ENCODE measurements around the gene IL17B. TPM values are rescaled to one million over a fixed set of nuclear protein-coding genes. Genes with fewer than 3 reads are reported as not detected.

The IL17B gene
- total and polyA plus RNA-seq, 2 of the 13 experiments (the other 11 are each of a cell fraction or from before 2014, with no cell fraction given) = 0.29 to 2.6 TPM

DNA sequence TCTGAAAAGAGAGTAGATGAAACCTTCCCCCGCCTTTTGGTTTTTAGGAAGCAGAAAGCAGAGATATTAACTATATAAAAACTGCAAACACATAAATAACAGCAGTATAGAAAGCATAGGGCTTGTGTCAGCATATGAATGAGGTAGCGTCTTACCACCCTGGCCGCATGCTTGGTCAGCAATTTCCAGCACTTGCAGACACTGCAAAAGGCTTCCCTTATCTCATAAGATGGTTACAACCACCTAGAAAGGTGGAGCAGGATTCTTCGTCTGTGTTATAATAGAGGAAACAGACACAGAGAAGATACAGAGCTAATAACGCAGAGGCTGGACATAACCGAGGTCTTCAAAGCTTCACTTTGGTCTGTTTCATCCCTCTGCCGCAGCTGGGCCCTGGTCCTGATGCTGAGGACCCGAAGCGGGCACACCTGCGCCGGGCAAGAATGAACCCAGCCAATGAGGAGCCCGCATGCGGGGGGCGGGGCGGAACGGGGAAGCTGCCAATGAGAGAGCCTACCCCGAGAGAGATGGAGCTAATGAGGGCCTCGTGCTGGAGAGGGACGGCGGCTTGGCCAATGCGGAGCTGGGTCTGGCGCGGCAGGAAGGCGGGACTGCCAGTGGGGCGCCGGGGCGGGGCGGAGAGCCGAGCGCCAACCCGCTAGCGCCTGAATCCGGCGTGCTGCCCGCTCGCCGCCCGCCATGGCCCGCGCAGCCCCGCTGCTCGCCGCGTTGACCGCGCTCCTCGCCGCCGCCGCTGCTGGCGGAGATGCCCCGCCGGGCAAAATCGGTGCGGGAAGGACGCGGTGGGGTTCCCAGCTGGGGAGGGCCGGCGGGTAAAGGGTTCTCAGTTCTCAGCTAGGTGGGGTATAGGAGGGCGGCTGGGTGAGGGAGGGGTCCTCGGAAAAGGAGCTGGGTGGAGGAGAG lies 21.5 kb downstream of the IL17B start, which contains the start of gene PCYOX1L (continued):
- TF ChIP-seq, protein P1, sequence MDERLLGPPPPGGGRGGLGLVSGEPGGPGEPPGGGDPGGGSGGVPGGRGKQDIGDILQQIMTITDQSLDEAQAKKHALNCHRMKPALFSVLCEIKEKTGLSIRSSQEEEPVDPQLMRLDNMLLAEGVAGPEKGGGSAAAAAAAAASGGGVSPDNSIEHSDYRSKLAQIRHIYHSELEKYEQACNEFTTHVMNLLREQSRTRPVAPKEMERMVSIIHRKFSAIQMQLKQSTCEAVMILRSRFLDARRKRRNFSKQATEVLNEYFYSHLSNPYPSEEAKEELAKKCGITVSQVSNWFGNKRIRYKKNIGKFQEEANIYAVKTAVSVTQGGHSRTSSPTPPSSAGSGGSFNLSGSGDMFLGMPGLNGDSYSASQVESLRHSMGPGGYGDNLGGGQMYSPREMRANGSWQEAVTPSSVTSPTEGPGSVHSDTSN (CRISPR knock-in tag; IDR thresholded peaks at IDR 0.05) = peak; percentile 84
- TF ChIP-seq ZNF780A (CRISPR knock-in tag; IDR thresholded peaks at IDR 0.05) = no peak
- TF ChIP-seq KLF12 (CRISPR knock-in tag; IDR thresholded peaks at IDR 0.05; ENCODE audit: borderline replicate concordance) = peak; percentile 67; the same call in 1 of the 2 replicates
- TF ChIP-seq MXI1 (IDR thresholded peaks at IDR 0.05; ENCODE audit: borderline replicate concordance, low read depth, low read length) = peak; percentile 55; the same call in 1 of the 3 replicates
- no peak for TF ChIP-seq REL (CRISPR knock-in tag; conservative IDR thresholded peaks at IDR 0.05)
- TF ChIP-seq, protein P2, sequence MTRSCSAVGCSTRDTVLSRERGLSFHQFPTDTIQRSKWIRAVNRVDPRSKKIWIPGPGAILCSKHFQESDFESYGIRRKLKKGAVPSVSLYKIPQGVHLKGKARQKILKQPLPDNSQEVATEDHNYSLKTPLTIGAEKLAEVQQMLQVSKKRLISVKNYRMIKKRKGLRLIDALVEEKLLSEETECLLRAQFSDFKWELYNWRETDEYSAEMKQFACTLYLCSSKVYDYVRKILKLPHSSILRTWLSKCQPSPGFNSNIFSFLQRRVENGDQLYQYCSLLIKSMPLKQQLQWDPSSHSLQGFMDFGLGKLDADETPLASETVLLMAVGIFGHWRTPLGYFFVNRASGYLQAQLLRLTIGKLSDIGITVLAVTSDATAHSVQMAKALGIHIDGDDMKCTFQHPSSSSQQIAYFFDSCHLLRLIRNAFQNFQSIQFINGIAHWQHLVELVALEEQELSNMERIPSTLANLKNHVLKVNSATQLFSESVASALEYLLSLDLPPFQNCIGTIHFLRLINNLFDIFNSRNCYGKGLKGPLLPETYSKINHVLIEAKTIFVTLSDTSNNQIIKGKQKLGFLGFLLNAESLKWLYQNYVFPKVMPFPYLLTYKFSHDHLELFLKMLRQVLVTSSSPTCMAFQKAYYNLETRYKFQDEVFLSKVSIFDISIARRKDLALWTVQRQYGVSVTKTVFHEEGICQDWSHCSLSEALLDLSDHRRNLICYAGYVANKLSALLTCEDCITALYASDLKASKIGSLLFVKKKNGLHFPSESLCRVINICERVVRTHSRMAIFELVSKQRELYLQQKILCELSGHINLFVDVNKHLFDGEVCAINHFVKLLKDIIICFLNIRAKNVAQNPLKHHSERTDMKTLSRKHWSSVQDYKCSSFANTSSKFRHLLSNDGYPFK (CRISPR knock-in tag; IDR thresholded peaks at IDR 0.05; ENCODE audit: borderline replicate concordance) = 0 out of 2 replicates have a peak, but pooled peaks have one; percentile 54
- no peak for TF ChIP-seq NR3C1 (CRISPR knock-in tag; IDR thresholded peaks at IDR 0.05)
- TF ChIP-seq POLR2A (IDR thresholded peaks at IDR 0.05; ENCODE audit: insufficient read depth in 1 of 2, low read depth in 2 of 2, low read length in 2 of 2) = peak in 1 of 2 experiments; percentile 80; a peak in 2 of 4 replicates
- no peak for TF ChIP-seq GFI1 (CRISPR knock-in tag; IDR thresholded peaks at IDR 0.05; ENCODE audit: borderline replicate concordance)
- TF ChIP-seq ZNF607 (CRISPR knock-in tag; IDR thresholded peaks at IDR 0.05; ENCODE audit: borderline replicate concordance) = no peak
- TF ChIP-seq ZBTB37 (CRISPR knock-in tag; IDR thresholded peaks at IDR 0.05) = no peak
- no peak for TF ChIP-seq SOX13 (IDR thresholded peaks at IDR 0.05)
- TF ChIP-seq SOX13 (CRISPR knock-in tag; conservative IDR thresholded peaks at IDR 0.05 in 1 of 2, IDR thresholded peaks at IDR 0.05 in 1 of 2) = no peak
- TF ChIP-seq GLI4 (CRISPR knock-in tag; IDR thresholded peaks at IDR 0.05; ENCODE audit: borderline replicate concordance) = no peak
- peak; percentile 43; the same call in 1 of the 2 replicates for TF ChIP-seq SALL1 (CRISPR knock-in tag; IDR thresholded peaks at IDR 0.05)
- peak; percentile 61 for TF ChIP-seq ZFY (CRISPR knock-in tag; IDR thresholded peaks at IDR 0.05)
- TF ChIP-seq ZNF746 (CRISPR knock-in tag; IDR thresholded peaks at IDR 0.05) = no peak
- TF ChIP-seq ZNF136 (CRISPR knock-in tag; IDR thresholded peaks at IDR 0.05; ENCODE audit: low read depth) = no peak
- TF ChIP-seq HMGXB3 (CRISPR knock-in tag; IDR thresholded peaks at IDR 0.05; ENCODE audit: borderline replicate concordance) = 0 out of 2 replicates have a peak, but pooled peaks have one; percentile 36
